ENCODE data around the gene EPO.
"Not testable (repeated sequence)": the region's sequence is repeated elsewhere in the genome, so short reads cannot be mapped to it uniquely, and the experiment has no call there.

EPO gene

GRCh38 chr7:100711369-100711768, 8.9 kb upstream of the EPO start:
- TF ChIP-seq CTCF (IDR thresholded peaks at IDR 0.05) = no peak
- Histone ChIP-seq H3K4me1 (peaks cover 5% of the 10 kb centered on the region), H3K4me3 (ENCODE audit: low read depth, low read length) (no peak overlapping the region), H3K79me2 (no peaks in the 10 kb centered on the region), H3K27ac (no peak overlapping the region), H3K27me3 (ENCODE audit: control insufficient read depth, insufficient read depth, low read length) (no peaks in the 10 kb centered on the region), H2AFZ (no peak overlapping the region), H3K9me3 (ENCODE audit: control insufficient read depth, low read length) (no peaks in the 10 kb centered on the region), H3K4me2 (ENCODE audit: low read length) (no peak overlapping the region), H3K36me3 (ENCODE audit: control insufficient read depth, insufficient read depth, low read length) (no peaks in the 10 kb centered on the region), H3K9ac (no peak overlapping the region)

DNA sequence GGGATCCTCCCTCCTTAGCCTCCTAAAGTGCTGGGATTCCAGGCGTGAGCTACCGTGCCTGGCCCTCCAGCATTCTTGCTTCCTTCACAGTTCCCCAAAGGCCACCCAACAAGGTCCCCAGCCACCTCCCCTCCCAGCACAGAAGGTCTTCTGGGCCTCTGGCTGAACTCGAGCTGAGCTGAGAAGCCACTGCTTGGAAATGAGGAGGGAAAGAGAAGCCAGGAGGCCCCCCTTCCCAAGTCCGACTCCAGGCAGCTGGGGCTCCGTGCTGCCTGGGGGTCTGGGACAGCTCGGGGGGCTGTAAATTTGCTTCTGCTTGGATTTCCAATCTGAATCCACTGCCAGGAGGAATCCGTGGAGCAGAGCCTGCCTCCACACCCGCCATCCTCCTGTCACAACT, 5.5 kb upstream of the EPO start:
- H3K4me3 ChIP-seq (ENCODE audit: low read depth, low read length) = no peak overlapping the region
- no peaks in the 10 kb centered on the region for H3K9me3 ChIP-seq (ENCODE audit: control insufficient read depth, low read length)
- no peaks in the 10 kb centered on the region for H3K27me3 ChIP-seq (ENCODE audit: control insufficient read depth, insufficient read depth, low read length)
- no peak overlapping the region for H3K4me2 ChIP-seq (ENCODE audit: low read length)
- no peak for TF ChIP-seq CTCF (IDR thresholded peaks at IDR 0.05)
- H3K4me1 ChIP-seq = no peaks in the 10 kb centered on the region
- H3K27ac ChIP-seq = no peak overlapping the region
- no peaks in the 10 kb centered on the region for H3K36me3 ChIP-seq (ENCODE audit: control insufficient read depth, insufficient read depth, low read length)
- no peak overlapping the region for H3K9ac ChIP-seq
- H3K79me2 ChIP-seq = no peaks in the 10 kb centered on the region
- no peak overlapping the region for H2AFZ ChIP-seq

GRCh38 chr7:100717073-100717472, 3.2 kb upstream of the EPO start:
- not testable (repeated sequence) for H3K4me2 ChIP-seq (ENCODE audit: low read length); H2AFZ ChIP-seq; H3K27ac ChIP-seq; H3K36me3 ChIP-seq (ENCODE audit: control insufficient read depth, insufficient read depth, low read length); H3K79me2 ChIP-seq; H3K9me3 ChIP-seq (ENCODE audit: control insufficient read depth, low read length); H3K4me3 ChIP-seq (ENCODE audit: low read depth, low read length); H3K9ac ChIP-seq; H3K27me3 ChIP-seq (ENCODE audit: control insufficient read depth, insufficient read depth, low read length); H3K4me1 ChIP-seq

- Histone ChIP-seq H3K9me3 (ENCODE audit: control insufficient read depth, low read length) (no peaks in the 10 kb centered on the region), H2AFZ (no peak overlapping the region), H3K4me2 (ENCODE audit: low read length) (no peak overlapping the region), H3K4me3 (ENCODE audit: low read depth, low read length) (no peak overlapping the region), H3K4me1 (peaks cover 4% of the 10 kb centered on the region), H3K79me2 (no peaks in the 10 kb centered on the region), H3K36me3 (ENCODE audit: control insufficient read depth, insufficient read depth, low read length) (no peaks in the 10 kb centered on the region), H3K27me3 (ENCODE audit: control insufficient read depth, insufficient read depth, low read length) (no peaks in the 10 kb centered on the region), H3K9ac (no peak overlapping the region), H3K27ac (no peak overlapping the region)
- TF ChIP-seq CTCF (IDR thresholded peaks at IDR 0.05) = no peak
Measured at GRCh38 chr7:100719523-100720278, 567 bp upstream of the EPO start.

GRCh38 chr7:100720671-100721504, 620 bp downstream of the EPO start:
- no peaks in the 10 kb centered on the region for H3K79me2 ChIP-seq
- no peaks in the 10 kb centered on the region for H3K9me3 ChIP-seq (ENCODE audit: control insufficient read depth, low read length)
- no peak overlapping the region for H3K4me3 ChIP-seq (ENCODE audit: low read depth, low read length)
- peak overlapping the region; percentile 34 for H2AFZ ChIP-seq
- no peak overlapping the region for H3K4me2 ChIP-seq (ENCODE audit: low read length)
- no peak for TF ChIP-seq CTCF (IDR thresholded peaks at IDR 0.05)
- H3K27ac ChIP-seq = no peak overlapping the region
- H3K36me3 ChIP-seq (ENCODE audit: control insufficient read depth, insufficient read depth, low read length) = no peaks in the 10 kb centered on the region
- H3K4me1 ChIP-seq = peaks cover 4% of the 10 kb centered on the region
- H3K27me3 ChIP-seq (ENCODE audit: control insufficient read depth, insufficient read depth, low read length) = no peaks in the 10 kb centered on the region
- H3K9ac ChIP-seq = no peak overlapping the region

All from parathyroid adenoma (tissue), 2 donors.